GM12874 (cell line): ENCODE data around the gene CCDC171.

ENCODE experiments used
- CTCF ChIP-seq: IDR thresholded peaks from 2 replicates; pipeline ENCODE4 v1.5.1; 2011; ENCODE audit warnings: low read depth, mild to moderate bottlenecking, control low read depth, low read length, moderate library complexity; ENCODE audit not compliant: insufficient read depth

CCDC171 gene

GRCh38 chr9:15977438-15977837, 424.6 kb downstream of the CCDC171 start:
- no peak for TF ChIP-seq CTCF

DNA sequence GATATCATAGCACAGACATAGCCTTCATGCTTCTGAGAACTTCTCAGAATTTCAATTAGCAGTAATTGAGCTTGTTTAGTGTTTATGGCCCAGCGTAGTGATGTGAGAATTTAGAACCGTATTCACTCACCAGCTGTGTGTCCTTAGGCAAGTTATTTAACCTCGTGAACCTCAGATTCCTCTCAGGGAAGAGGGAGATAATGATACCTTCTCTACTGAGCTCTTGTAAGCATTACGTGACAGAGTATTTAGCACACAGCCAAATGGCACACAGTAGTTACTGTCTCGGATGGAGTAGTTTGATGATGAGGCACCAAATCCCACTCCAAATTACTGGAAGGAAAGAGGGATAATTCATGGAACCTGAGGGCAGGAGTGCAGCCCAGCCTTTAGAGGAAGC, 429.3 kb downstream of the CCDC171 start:
- no peak for TF ChIP-seq CTCF

DNA sequence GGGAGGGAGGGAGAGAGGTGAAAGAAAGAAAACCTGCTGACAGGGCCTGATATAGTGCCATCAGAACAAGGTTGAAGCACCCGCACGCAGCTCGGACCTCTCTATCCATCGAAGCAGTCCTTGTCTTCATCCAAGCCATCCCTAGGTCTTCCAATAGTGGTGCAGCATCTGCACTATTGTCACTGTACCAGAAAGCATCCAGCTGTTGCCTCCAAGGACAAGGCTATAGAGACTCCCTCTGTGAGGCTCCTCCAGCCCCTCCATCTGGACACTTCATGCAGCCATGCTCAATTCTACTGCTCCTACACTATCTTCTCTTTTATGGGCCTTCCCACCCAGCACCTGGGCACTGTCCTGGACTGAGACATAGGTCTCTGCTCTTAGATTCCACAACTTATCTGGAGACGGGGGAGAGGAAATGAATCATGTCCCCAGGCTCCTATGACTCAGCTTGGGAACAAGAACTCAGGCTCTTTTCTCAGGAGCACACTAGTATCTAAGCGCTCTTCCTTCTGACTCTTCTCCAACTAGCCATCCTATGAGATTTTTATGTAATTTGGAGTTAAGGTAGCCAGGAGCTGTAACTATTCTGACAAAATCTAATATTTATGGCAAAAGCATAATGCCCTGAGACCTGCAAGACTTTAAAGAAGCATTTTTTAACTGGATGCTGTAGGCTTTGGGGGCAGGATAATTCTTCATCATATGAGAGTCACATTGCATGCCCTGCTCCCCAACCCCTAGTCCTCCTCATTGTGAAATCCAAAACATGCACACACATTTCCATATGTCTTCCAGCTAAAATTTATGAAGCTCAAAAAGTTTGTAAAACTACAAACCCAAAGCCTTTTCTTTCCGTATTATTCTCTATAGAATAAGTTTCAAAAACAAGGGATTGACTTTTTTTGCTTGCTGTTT, 446.8 kb downstream of the CCDC171 start:
- no peak for TF ChIP-seq CTCF

DNA sequence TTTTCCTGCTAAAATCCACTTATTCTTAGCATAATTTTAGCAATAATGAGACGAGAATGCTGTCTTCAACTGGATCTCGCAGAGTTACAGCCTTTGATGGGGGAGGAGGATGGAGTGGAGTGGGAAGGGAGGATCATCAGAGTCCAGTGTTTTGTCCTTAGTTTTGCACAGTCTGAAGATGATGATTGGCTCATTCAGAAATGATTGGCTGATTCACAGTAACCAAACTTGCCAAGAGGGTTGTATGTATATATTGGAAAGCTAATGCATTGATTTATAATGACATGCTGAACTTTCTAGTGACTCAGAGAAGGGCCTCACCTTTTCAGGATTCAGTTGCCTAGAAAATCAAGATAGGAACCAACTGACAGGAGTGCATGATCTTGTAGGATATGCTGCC, 448.0 kb downstream of the CCDC171 start:
- TF ChIP-seq CTCF = no peak

DNA sequence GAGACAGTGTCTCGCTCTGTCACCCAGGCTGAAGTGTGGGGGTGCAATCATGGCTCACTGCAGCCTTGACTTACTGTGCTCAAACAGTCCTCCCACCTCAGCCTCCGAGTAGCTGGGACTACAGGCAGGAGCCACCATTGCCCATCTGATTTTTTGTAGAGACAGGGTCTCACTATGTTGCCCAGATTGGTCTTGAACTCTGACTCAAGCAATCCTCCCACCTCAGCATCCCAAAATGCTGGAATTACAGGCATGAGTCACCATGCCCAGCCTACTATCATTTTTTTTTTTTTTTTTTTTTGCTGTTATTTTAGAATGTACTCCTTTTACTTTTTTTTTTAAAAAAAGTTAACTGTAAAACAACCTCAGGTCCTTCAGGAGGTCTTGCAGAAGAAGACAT, 449.0 kb downstream of the CCDC171 start:
- no peak for TF ChIP-seq CTCF

- TF ChIP-seq CTCF = no peak
Observed at GRCh38 chr9:16002816-16003215, 450.0 kb downstream of the CCDC171 start.

DNA sequence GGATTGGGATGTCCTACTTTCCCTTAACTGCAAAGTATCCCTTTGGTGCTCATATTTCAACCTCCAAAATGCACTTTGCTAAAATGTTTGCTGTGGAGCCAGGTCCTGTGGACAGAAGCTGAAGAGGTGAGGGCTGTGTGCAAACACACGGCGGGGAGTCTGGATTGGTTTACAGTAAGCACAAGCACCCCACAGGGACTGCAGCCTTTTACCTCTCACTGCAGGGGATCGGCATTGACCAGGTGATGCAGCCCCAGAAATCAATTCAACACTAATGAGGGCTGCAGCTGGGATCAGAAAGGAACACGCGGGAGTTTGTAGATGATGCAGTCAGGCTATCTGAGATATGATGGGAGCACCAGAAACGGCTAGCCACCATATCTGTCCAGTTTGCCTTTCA, 450.9 kb downstream of the CCDC171 start:
- TF ChIP-seq CTCF = no peak
